ENCODE data around the gene INSC.
"Not testable (repeated sequence)": the region's sequence is repeated elsewhere in the genome, so short reads cannot be mapped to it uniquely, and the experiment has no call there.

Gene INSC, protein sequence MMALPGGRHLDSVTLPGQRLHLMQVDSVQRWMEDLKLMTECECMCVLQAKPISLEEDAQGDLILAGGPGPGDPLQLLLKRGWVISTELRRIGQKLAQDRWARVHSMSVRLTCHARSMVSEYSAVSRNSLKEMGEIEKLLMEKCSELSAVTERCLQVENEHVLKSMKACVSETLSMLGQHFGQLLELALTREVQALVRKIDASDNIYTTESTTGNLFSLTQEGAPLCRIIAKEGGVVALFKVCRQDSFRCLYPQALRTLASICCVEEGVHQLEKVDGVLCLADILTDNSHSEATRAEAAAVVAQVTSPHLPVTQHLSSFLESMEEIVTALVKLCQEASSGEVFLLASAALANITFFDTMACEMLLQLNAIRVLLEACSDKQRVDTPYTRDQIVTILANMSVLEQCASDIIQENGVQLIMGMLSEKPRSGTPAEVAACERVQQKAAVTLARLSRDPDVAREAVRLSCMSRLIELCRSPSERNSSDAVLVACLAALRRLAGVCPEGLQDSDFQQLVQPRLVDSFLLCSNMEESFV

DNA sequence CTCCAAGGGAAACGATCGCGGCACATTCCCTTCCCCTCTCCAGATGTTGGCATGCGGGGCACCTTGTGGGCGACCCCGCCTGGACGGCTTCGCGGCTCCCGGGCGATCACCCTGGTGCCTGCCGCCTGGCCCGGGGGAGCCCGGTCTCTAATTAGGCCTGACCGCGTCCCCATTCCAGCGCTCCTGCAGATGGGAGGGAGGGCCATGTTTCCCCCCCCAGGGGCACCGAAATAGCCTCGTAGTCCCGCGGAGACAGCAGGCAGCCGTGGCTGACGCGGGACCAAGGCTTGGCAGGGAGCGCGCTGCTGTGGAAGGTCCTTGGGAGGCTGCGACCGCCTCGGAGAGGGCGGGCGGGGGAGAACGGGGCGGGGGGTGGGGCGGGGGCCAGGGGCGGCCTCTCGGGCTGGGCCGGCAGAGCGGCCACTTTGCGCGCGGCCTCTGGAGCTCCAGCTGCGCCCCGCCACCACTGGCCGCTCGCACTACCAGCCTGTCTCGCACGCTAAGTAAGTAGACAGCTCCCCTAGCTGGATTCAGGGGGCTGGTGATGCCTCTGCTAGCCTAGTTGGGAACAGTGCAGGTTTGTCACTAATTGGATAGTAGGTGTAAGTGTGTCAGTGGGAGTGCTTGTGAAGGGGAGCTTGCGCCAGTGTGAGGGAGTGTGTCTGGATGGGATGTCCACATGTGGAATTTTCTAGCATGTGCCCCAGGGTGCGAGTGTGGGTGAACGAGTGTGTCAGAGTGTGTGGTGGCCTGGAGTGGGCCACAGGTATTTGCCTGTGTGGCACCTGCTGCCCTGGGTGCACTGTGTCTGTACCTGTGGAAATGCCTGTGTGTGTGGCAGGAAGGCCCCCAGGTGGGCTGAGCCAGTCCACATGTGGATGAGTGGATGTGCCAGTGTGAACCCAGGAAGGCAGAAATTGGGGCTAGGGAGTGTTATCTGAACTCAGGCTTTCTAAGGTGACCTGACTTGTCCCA is at the start of gene INSC:
Gene INSC (plus strand): TSS at position 423 of the 975 bp plus-strand sequence. CDS start 34,252 bp downstream, outside the sequence.
- no peak for DNase-seq (ENCODE audit: low read depth, low spot score)

DNA sequence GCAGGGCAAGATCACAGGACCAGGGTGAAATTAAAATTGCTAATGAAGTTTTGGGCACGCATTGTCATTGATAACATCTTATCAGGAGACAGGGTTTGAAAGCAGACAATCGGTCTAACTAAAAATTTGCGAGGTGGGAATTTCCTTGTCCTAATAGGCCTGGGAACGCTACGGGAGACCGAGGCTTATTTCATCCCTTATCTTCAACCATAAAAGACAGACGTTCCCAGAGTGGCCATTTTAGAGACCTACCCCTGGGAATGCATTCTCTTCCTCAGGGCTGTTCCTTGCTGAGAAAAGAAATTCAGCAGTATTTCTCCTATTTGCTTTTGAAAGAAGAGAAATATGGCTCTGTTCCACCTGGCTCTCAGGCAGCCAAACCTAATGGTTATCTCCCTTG is 45.0 kb upstream of the INSC start:
- not testable (repeated sequence) for DNase-seq (ENCODE audit: low read depth, low spot score)

DNA sequence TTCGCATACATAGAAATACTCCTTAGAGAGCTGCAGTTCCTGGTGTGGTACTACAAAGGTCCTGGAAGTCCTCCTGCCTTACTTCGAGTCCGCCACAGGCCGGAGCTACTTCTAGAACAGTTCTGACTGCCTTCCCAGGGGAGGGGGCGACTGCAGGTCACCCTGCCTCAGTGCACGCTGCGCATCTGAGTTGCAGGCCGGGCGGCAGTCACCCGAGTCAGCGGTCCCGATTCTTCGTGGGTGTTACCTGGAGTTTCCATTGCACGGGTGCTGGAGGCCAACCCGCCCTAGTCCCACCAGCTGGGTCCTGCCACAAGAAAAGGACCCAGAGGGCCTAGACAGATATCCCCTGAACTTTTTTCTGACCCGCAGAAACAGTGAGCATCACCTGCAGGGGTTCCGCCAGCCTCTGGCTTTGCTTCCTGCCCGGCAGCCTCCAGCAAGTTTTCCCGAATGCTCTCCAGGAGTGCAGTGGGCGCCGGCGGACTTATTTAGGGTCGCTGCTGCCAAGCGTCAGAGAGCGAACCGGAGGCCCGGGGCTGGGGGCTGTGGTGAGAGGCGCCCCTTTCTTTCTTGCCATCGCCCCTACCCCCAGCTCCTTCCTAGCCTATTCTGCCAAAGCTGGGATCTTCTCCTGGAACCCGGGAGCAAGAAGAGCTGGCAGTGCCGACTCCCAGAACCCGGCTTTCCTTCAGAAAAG is 43.0 kb upstream of the INSC start:
- no peak for DNase-seq (ENCODE audit: low read depth, low spot score)

DNA sequence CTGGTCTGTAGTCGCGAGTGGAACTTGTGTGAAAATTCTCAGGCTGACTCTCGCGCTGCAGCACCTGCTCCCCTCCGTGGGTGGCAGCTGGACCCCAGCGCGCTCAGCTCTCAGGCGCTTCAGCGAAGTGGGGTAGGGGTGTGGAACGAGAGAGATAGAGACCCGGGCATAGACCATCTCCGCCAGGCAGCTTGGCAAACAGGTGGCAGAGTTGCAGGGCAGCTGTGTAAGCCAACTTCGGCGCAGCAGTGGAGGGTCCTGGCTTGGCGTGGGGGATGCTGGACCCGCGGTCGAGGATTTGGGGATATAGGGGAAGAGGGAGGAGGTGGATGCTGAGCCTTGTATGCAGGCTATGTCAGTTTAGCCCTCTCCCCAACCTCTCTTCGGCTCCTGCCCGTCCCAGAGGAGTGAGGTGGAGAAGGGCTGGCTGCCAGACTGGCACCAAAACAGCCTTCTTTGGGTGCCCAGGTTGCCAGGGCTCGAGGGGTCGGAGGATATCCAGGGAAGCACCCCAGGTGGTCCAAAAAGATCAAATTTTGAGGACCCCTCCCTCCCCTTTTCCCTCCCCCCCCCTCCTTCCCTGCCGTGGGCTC is 42.1 kb upstream of the INSC start:
- no peak for DNase-seq (ENCODE audit: low read depth, low spot score)

DNA sequence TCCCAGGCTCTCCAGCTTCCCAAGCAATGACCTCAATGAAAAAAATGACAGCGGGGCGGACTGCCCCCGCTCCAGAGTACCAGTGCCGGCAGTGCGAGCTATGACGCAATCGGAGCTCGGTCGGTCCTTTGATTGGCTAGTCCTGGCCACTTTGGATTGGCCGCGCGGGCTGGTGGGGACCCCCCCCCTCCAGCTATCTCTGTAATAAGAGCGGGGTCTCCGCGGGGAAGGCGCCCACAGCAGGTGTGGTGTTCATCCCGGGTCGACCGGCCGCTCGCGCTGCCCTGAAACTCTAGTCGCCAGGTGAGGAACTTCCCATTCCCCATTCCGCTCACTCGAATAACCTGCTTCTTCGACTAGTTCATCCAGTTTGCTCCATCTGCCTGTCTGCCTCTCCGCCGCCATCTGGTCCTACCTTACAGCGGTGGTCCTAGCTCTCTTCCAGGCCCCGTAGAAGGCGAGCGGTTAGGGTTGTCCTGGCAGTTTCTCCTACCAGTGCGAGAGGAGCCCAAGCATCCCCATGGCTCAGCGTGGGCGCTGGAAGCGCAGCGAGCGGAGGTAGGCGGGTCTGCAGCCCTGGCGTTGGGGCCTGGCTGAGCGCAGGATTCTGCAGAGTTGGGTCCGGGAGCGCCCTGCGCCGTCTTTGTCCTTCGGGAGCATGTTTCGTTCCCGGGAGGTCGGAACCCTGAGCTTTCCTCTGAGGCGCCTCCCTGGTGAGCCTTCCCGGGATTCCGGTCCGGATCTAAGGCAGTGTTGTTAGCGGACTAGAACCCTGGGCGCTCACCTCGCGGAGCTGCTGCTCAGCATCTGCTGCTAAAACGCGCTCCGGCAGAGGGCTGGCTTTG is 41.1 kb upstream of the INSC start, which contains the start of gene CALCB:
Gene CALCB (plus strand): TSS at position 233 of the 845 bp plus-strand sequence. CDS start 1,126 bp downstream, outside the sequence.
- DNase-seq (ENCODE audit: low read depth, low spot score): no peak

DNA sequence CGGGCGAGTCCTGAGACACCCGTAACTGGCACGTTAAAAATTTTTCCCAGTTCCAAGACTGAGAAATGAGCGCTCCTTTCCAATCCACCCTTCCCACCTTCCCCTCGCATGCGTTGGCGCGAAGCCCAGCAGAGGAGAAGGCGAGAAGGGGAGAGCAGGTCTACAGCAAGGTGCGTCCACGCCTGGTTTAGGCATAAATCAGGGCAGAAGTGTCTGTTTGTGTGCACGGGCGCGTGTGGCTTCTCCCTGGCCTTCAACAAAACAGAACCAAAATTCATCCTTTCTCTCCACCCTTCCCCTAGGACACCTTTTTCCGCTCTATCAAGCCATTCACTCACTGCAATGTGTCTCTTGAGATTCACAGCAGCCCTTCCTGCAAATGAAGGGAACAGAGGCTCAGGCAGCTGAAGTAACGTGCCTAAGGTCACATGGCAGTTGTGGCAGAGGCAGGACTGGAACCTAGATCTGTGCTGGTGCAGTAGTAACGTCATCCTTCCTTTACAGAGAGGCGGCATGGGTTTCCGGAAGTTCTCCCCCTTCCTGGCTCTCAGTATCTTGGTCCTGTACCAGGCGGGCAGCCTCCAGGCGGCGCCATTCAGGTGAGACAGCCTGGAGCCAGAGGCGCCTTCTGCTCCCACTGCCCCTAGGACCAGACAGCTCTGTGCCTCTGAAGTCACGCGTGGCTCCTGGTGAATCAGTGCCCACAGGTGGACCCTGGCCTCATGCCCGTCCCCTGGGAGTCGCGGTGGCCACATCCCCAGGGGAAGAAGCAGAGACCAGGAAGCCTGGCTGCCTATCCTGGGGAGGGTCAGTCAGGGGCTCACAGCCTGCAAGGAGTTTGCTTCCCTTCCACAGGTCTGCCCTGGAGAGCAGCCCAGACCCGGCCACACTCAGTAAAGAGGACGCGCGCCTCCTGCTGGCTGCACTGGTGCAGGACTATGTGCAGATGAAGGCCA is 40.2 kb upstream of the INSC start:
- DNase-seq (ENCODE audit: low read depth, low spot score): no peak

DNA sequence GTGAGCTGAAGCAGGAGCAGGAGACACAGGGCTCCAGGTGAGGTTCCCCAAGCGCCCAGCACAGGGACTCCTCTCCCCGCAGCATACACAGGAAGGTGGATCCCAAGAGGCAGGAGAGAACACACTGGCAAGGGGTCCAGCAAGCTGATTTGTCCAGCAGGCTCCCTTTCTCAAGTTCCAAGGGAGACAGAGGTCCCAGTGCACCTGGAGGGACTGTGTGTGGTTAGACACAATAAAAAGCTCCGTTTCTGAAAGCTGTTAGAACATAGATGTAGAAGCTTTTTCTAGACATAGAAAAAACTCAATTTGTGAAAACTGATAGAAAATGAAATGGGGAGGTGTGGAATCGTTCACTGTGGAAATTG is 39.6 kb upstream of the INSC start:
- no peak for DNase-seq (ENCODE audit: low read depth, low spot score)

DNA sequence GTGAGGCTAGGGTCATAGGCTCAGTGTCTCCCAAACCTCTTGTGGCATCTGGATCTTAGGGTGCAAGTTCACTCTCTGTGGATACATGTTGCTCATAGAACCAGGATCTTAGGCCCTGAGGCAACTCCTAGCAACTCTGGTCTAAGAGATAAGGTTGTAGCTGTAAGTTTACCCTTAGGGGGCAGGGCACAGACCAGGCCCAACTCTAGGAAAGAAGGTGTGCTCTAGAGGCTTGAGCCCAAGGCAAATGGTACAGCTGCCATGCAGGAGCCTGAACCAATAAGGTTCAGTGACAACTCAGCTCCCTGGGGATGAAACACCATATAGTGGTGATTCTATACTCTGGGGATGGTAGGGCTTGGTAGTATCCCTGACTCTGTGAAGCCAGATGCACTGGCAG is 23.5 kb upstream of the INSC start:
- DNase-seq (ENCODE audit: low read depth, low spot score): no peak

DNA sequence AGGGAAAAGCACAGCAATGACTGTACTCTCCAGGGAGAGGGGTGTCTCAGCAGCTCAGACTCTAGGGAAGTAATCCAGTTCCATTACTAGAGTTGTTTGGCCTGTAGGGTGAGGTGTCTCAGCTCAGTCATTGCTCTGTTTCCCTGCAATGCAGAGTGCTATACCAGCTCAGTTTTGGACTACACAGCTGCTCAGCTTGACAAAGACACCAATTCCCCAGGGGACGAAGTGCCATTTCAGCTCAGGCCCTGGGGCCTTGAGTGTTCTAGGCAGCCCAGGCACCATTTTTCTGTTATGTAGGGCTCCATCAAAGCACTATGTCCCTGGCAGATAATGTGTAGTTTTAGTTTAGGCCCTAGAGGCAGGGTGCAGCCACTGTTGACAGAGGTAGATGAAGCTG is 23.1 kb upstream of the INSC start:
- no peak for DNase-seq (ENCODE audit: low read depth, low spot score)

DNA sequence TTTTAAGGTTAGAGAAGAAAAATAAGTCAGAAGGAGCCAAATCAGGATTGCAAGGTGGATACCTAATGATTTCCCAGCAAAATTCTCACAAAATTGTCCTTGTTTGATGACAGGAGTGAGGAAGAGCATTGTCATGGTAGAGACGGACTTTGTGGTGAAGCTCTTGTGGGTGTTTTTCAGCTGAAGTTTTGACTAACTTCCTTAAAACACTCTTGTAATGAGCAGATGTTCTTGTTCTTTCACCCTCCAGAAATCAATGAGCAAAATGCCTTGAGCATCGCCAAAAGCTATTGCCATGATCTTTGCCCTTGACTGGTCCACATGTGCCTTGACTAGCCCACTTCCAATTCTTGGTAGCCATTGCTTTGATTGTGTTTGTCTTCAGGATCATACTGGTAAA is 21.3 kb upstream of the INSC start:
- DNase-seq (ENCODE audit: low read depth, low spot score): no peak

DNA sequence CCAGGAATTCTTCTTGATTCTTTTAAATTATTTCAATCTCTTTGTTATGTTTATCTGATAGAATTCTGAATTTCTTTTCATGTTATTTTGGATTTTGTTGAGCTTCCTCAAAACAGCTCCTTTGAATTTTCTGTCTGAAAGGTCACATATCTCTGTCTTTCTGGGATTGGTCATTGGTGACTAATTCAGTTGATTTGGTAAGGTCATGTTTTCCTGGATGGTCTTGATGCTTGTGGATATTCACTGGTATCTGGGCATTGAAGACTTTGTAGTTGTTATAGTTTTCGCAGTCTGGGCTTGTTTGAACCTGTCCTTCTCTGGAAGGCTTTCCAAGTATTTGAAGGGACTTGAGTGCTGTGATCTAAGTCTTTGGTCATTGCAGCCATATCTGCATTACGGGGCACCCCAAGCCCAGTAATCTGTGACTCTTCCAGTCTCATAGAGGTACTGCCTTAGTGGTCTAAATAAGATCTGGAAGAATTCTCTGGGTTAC is 18.9 kb upstream of the INSC start:
- DNase-seq (ENCODE audit: low read depth, low spot score): no peak

DNA sequence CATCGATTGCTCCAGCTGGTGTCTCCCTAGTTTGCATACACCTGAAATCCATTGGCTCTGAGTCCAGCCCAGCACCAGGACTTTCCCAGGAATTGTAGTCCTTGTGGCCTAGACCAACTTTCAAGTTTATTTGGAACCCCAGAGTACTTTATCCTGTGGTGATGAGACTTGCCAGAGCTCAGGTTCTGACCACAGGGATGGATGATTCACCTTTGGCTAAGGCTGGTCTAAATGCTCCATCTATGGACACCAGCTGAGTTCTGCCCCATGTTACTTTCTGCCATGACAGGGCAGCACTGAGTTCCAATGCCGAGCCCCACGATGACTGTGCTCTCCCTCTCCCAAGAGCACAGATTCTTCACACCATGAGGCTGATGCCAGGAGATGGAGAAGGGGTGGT is 17.3 kb upstream of the INSC start:
- DNase-seq (ENCODE audit: low read depth, low spot score): no peak

DNA sequence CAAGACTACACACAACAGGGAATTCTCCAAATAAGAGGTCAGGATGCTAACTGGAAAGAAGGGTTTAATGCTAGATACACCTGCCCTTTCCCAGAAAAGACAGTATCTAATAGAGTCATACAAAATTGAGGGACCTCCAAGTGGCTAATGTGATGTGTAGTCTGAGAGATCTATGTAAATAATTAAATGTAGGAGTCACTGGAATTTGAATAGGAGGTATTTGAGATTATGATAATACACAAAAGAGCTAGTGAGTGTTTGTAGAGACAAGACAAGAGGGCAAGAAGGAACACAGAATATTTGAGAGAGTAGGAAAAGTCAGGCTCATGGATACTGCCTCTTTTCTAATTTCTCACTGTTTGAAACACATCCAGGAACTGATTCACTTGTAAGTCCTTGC is 15.5 kb upstream of the INSC start:
- no peak for DNase-seq (ENCODE audit: low read depth, low spot score)

DNA sequence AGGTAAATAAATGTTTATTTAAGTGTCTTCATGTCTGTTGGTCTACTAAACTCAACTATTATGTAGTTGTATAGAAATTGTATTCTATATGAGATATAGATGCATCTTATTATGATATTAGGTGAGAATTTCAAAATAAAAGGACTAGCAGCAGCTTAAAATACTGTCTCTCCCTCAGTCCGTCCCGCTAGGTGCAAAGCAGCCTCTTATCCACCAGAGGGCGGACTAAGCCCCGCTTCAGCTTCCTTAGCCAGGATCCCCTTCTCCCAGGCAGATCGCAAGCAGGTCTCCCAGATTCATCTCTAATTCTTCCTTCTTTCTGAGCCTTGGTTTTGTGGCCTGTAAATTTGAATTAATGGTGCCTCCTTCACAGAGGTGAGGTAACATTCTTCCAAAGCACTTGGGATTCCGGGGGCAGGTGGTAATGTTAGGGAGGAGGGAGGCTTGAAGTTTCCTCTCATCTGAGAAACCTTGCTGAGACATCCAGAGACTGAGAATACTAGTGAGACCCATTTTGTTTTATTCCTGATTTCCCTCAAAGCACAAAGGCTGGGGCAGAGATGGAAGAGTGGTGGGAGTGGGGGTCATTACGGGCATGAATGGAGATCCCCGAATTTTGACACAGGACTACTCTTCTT is 13.5 kb upstream of the INSC start:
- peak; percentile 34 for DNase-seq (ENCODE audit: low read depth, low spot score)

DNA sequence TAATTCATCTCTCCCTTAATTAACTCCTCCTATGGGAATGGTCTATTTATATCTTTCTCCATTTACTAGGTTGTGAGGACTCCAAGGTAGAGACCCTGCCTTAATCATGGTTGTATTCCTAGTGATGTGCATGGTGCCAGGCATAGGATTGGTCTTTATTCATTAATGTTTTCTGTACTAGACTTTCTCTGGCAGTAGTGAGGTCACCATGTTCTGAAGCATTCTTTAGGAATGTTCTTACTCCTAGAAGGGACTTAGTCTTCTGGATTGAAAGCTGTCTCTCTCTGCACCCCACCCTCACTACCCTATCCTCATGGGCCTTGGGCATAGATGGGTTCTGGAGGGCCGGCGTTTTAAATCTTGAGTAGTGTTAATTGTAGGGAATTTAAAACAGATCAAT is 10.6 kb upstream of the INSC start:
- no peak for DNase-seq (ENCODE audit: low read depth, low spot score)

DNA sequence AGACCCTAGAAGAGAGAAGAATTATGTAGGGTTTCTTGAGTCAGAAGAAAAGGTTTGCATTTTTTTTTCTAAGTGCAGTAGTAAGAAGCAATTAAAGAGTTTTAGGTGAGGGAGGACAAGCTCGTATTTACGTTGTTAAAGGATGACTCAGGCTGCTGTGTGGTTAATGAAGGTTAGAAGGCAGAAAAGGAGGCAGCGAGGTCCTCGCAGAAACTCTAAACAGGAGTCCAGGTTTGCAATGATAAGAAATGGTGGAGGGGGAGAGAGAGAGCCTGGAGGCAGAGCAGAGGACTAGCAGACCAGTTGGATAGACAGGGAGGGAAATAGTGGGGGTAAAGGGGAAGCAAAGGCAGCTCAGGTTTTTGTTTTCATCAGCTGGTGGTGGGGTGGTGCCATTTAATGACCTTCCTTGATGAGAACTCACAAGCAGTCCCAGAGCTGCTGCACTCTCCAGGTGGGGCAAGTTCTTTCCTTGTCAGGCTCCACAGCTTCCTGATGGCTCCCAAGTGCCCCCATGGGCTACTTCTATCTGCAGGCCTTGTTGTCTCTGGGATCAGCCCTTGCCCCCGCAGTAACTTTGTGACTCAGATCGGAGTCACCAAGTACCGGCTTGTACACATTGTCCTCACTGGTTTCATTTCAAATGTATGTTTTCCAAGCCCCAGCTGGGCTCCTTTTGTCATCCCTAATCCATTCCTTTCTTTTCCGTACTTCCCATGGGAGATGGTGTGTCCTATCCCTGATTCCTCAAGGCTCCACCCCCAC is 8.3 kb upstream of the INSC start:
- DNase-seq (ENCODE audit: low read depth, low spot score): no peak

DNA sequence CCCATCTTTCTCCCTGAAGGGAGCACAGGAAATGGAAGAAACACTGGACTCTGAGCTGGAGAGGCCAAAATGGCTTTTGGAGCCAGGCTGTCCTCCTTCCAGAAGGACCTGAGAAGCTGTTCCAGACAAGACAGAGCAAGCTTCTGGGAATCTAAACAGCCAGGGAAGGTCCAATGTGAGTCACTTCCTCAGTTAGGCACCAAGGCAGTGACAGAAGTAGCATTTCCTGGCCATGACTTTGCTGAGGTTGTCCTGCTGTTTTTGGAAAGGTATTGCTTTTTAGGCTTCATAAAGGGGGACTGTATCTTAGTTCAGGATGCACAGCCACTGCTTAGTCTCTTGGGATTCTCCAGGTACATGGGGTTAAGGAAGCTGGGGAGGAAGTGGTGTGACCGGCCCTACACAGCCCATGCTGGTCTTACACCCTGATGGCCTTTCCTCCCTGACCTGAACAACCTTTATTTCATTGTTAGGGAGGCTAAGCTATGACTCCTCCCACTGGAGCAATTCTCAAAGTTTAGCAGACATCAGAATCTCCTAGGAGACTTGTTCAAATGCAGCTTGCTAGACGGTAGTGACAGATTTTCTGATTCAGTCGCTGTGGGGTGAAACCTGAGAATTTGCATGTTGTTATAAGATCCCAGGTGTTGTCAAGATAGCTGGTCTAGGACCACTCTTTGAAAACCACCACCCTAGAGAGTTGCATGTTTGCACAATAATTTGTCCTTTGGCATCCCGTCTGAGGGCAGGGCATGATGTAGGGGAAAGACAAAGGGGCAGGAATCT is 6.8 kb upstream of the INSC start:
- DNase-seq (ENCODE audit: low read depth, low spot score): no peak

Measured in brain pericyte (primary cell).